Measurements from ENCODE around the gene PLS1.
"Not testable (repeated sequence)": the region's sequence is repeated elsewhere in the genome, so short reads cannot be mapped to it uniquely, and the experiment has no call there.

DNA sequence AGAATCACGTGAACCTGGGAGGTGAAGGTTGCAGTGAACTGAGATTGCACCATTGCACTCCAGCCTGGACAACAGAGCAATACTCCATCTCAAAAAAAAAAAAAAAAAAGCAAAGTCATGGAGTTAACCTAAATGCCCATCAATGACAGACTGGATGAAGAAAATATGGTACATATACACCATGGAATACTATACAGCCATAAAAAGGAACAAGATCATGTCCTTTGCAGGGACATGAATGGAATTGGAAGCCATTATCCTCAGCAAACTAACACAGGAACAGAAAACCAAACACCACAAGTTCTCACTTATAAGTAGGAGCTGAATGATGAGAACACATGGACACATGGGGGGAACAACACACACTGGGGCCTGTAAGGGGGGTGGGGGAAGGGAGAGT lies 43.6 kb upstream of the PLS1 start:
- TF ChIP-seq, protein P1, sequence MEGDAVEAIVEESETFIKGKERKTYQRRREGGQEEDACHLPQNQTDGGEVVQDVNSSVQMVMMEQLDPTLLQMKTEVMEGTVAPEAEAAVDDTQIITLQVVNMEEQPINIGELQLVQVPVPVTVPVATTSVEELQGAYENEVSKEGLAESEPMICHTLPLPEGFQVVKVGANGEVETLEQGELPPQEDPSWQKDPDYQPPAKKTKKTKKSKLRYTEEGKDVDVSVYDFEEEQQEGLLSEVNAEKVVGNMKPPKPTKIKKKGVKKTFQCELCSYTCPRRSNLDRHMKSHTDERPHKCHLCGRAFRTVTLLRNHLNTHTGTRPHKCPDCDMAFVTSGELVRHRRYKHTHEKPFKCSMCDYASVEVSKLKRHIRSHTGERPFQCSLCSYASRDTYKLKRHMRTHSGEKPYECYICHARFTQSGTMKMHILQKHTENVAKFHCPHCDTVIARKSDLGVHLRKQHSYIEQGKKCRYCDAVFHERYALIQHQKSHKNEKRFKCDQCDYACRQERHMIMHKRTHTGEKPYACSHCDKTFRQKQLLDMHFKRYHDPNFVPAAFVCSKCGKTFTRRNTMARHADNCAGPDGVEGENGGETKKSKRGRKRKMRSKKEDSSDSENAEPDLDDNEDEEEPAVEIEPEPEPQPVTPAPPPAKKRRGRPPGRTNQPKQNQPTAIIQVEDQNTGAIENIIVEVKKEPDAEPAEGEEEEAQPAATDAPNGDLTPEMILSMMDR (IDR thresholded peaks at IDR 0.05), result not testable (repeated sequence)
- TF ChIP-seq POLR2A (IDR thresholded peaks at IDR 0.05), result not testable (repeated sequence)

All from vagina (tissue), 2 donors.